ENCODE results near the gene GASK1A. TPM values are rescaled to one million over a fixed set of nuclear protein-coding genes. Genes with fewer than 3 reads are reported as not detected.

The GASK1A gene
- total RNA-seq, 2 experiments from 2014 or later, result not detected

GRCh38 chr3:43014241-43014640 lies 35.1 kb downstream of the GASK1A start:
- TF ChIP-seq, protein P1, sequence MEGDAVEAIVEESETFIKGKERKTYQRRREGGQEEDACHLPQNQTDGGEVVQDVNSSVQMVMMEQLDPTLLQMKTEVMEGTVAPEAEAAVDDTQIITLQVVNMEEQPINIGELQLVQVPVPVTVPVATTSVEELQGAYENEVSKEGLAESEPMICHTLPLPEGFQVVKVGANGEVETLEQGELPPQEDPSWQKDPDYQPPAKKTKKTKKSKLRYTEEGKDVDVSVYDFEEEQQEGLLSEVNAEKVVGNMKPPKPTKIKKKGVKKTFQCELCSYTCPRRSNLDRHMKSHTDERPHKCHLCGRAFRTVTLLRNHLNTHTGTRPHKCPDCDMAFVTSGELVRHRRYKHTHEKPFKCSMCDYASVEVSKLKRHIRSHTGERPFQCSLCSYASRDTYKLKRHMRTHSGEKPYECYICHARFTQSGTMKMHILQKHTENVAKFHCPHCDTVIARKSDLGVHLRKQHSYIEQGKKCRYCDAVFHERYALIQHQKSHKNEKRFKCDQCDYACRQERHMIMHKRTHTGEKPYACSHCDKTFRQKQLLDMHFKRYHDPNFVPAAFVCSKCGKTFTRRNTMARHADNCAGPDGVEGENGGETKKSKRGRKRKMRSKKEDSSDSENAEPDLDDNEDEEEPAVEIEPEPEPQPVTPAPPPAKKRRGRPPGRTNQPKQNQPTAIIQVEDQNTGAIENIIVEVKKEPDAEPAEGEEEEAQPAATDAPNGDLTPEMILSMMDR (conservative IDR thresholded peaks at IDR 0.05; ENCODE audit: low read length), result no peak
- no peak for TF ChIP-seq EZH2phosphoT487 (IDR thresholded peaks at IDR 0.05; ENCODE audit: borderline replicate concordance, low read depth, low read length)
- no peaks in the 10 kb centered on the region for H3K36me3 ChIP-seq (ENCODE audit: insufficient read depth, low read length)
- CTCF ChIA-PET (ENCODE audit: unreplicated experiment), result no interaction called here
- H3K4me2 ChIP-seq (ENCODE audit: low read length), result no peak overlapping the region
- no peaks in the 10 kb centered on the region for H3K4me1 ChIP-seq (ENCODE audit: insufficient read depth, low read length, poor library complexity, severe bottlenecking)
- POLR2A ChIA-PET, result no interaction called here
- peaks cover 26% of the 10 kb centered on the region; the same call in 1 of the 2 replicates for H3K9me3 ChIP-seq (ENCODE audit: low read length)
- no peak overlapping the region for H3K4me3 ChIP-seq (ENCODE audit: low read depth, low read length, poor library complexity, severe bottlenecking)
- no peaks in the 10 kb centered on the region for H4K20me1 ChIP-seq (ENCODE audit: insufficient read depth, low read length)
- no peaks in the 10 kb centered on the region for H3K9me2 ChIP-seq (ENCODE audit: insufficient read depth, low read length)
- BruUV-seq (replicated peaks), result no TSS peak
- no peak for DNase-seq (ENCODE audit: low spot score)
- H3K79me2 ChIP-seq (ENCODE audit: insufficient read depth, low read depth, low read length), result no peaks in the 10 kb centered on the region
- H2AFZ ChIP-seq (ENCODE audit: low read length), result no peak overlapping the region
- intact Hi-C loops (cut with micrococcal nuclease; ENCODE audit: unreplicated experiment), result no loop called here
- no peak overlapping the region for H3K27ac ChIP-seq (ENCODE audit: low read depth, low read length, poor library complexity, severe bottlenecking)

DNA sequence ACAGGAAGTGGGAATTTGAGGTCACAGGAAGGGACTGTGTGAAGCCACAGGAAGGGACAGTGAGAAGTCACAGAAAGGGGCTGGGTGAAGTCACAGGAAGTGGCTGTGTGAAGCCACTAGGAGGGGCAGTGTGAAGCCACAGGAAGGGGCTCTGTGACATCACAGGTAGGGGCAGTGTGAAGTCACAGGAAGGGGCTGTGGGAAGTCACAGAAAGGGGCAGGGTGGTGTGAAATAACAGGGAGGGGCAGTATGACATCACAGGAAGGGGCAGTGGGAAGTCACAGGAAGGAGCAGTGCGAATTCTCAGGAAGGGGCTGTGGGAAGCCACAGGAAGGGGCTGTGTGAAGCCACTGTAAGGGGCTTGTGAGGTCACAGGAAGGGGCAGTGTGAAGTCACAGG lies 35.8 kb downstream of the GASK1A start:
- Histone ChIP-seq H3K9me3 (ENCODE audit: low read length) (peaks cover 26% of the 10 kb centered on the region; the same call in 1 of the 2 replicates), H2AFZ (ENCODE audit: low read length) (no peak overlapping the region), H3K9me2 (ENCODE audit: insufficient read depth, low read length) (no peaks in the 10 kb centered on the region), H3K4me3 (ENCODE audit: low read depth, low read length, poor library complexity, severe bottlenecking) (no peak overlapping the region), H3K36me3 (ENCODE audit: insufficient read depth, low read length) (no peaks in the 10 kb centered on the region), H3K4me2 (ENCODE audit: low read length) (no peak overlapping the region), H3K79me2 (ENCODE audit: insufficient read depth, low read depth, low read length) (no peaks in the 10 kb centered on the region), H3K27ac (ENCODE audit: low read depth, low read length, poor library complexity, severe bottlenecking) (no peak overlapping the region), H3K4me1 (ENCODE audit: insufficient read depth, low read length, poor library complexity, severe bottlenecking) (no peaks in the 10 kb centered on the region), H4K20me1 (ENCODE audit: insufficient read depth, low read length) (no peaks in the 10 kb centered on the region)
- ChIA-PET POLR2A (no interaction called here), CTCF (ENCODE audit: unreplicated experiment) (no interaction called here)
- TF ChIP-seq, protein P1 (conservative IDR thresholded peaks at IDR 0.05; ENCODE audit: low read length), result no peak
- no peak for TF ChIP-seq EZH2phosphoT487 (IDR thresholded peaks at IDR 0.05; ENCODE audit: borderline replicate concordance, low read depth, low read length)
- intact Hi-C loops (cut with micrococcal nuclease; ENCODE audit: unreplicated experiment), result no loop called here
- no peak for DNase-seq (ENCODE audit: low spot score)
- no TSS peak for BruUV-seq (replicated peaks)

GRCh38 chr3:43015572-43015971 lies 36.5 kb downstream of the GASK1A start:
- intact Hi-C loops (cut with micrococcal nuclease; ENCODE audit: unreplicated experiment), result no loop called here
- POLR2A ChIA-PET, result no interaction called here
- Histone ChIP-seq H3K36me3 (ENCODE audit: insufficient read depth, low read length) (no peaks in the 10 kb centered on the region), H3K27ac (ENCODE audit: low read depth, low read length, poor library complexity, severe bottlenecking) (no peak overlapping the region), H3K4me1 (ENCODE audit: insufficient read depth, low read length, poor library complexity, severe bottlenecking) (no peaks in the 10 kb centered on the region), H3K79me2 (ENCODE audit: insufficient read depth, low read depth, low read length) (no peaks in the 10 kb centered on the region), H4K20me1 (ENCODE audit: insufficient read depth, low read length) (no peaks in the 10 kb centered on the region), H3K4me3 (ENCODE audit: low read depth, low read length, poor library complexity, severe bottlenecking) (no peak overlapping the region), H3K9me2 (ENCODE audit: insufficient read depth, low read length) (no peaks in the 10 kb centered on the region), H2AFZ (ENCODE audit: low read length) (no peak overlapping the region), H3K9me3 (ENCODE audit: low read length) (peaks cover 26% of the 10 kb centered on the region; the same call in 1 of the 2 replicates), H3K4me2 (ENCODE audit: low read length) (no peak overlapping the region)
- DNase-seq (ENCODE audit: low spot score), result no peak
- CTCF ChIA-PET (ENCODE audit: unreplicated experiment), result no interaction called here
- TF ChIP-seq, protein P1 (conservative IDR thresholded peaks at IDR 0.05; ENCODE audit: low read length), result no peak
- TF ChIP-seq EZH2phosphoT487 (IDR thresholded peaks at IDR 0.05; ENCODE audit: borderline replicate concordance, low read depth, low read length), result no peak
- no TSS peak for BruUV-seq (replicated peaks)

Data from OCI-LY7 (cell line).